HCT116 (cell line): ENCODE data around the gene MAN2A2.

Experiments used
- CEBPB ChIP-seq: IDR thresholded peaks from 2 replicates; pipeline ENCODE4 v1.6.1; 2012; ENCODE audit warnings: low read depth
- CTCF ChIP-seq, 3 experiments: fragments of 200-600 bp in 1 of 3; sonication (generic) in 1 of 3; IDR thresholded peaks in 2 of 3; conservative IDR thresholded peaks in 1 of 3; 2 replicates each; pipeline ENCODE4 v1.5.1; 2012 to 2017; ENCODE audit warnings: low read depth in 2 of 3, low read length in 2 of 3, antibody characterized with exemption in 1 of 3, borderline replicate concordance in 1 of 3, control low read depth in 1 of 3, mild to moderate bottlenecking in 1 of 3, mixed read lengths in 1 of 3, mixed run types in 1 of 3, moderate library complexity in 1 of 3; ENCODE audit not compliant: insufficient read depth in 1 of 3
- EGR1 ChIP-seq: IDR thresholded peaks from 2 replicates; pipeline ENCODE4 v1.6.1; 2012; ENCODE audit warnings: low read depth
- EZH2 ChIP-seq: fragments of 200-600 bp; sonication (generic); IDR thresholded peaks from 2 replicates; pipeline ENCODE4 v1.6.1; 2017; ENCODE audit warnings: antibody characterized with exemption, mixed run types
- EZH2phosphoT487 ChIP-seq: fragments of 200-600 bp; IDR thresholded peaks from 2 replicates; pipeline ENCODE4 v1.6.1; 2018; ENCODE audit warnings: antibody characterized with exemption, borderline replicate concordance
- JUND ChIP-seq: IDR thresholded peaks from 2 replicates; pipeline ENCODE4 v1.6.1; 2012
- MAX ChIP-seq: IDR thresholded peaks from 2 replicates; pipeline ENCODE4 v1.6.1; 2012
- POLR2A ChIP-seq: IDR thresholded peaks from 2 replicates; pipeline ENCODE4 v1.7.0; 2011; ENCODE audit warnings: borderline replicate concordance; ENCODE audit not compliant: insufficient read depth, insufficient read length; ENCODE audit errors: extremely low read depth
- POLR2AphosphoS5 ChIP-seq: IDR thresholded peaks from 2 replicates; pipeline ENCODE4 v1.6.1; 2011; ENCODE audit warnings: mild to moderate bottlenecking, low read depth, low read length, moderate library complexity
- RAD21 ChIP-seq: IDR thresholded peaks from 2 replicates; pipeline ENCODE4 v1.6.1; 2012; ENCODE audit warnings: low read depth, mild to moderate bottlenecking
- SIN3A ChIP-seq: IDR thresholded peaks from 2 replicates; pipeline ENCODE4 v1.6.1; 2012; ENCODE audit warnings: low read depth
- YY1 ChIP-seq: IDR thresholded peaks from 2 replicates; pipeline ENCODE4 v1.6.1; 2011; ENCODE audit warnings: low read length, low read depth, moderate library complexity, mild to moderate bottlenecking; ENCODE audit not compliant: insufficient replicate concordance; ENCODE audit errors: extremely low read depth
- ZBTB33 ChIP-seq: IDR thresholded peaks from 2 replicates; pipeline ENCODE4 v1.6.1; 2011; ENCODE audit warnings: mild to moderate bottlenecking, low read length, moderate library complexity; ENCODE audit not compliant: insufficient replicate concordance; ENCODE audit errors: extremely low read depth
- ZFX ChIP-seq: fragments of 450-650 bp; IDR thresholded peaks from 2 replicates; pipeline ENCODE4 v1.6.1; 2017

- TF ChIP-seq CTCF (IDR thresholded peaks at IDR 0.05 in 2 of 3, conservative IDR thresholded peaks at IDR 0.05 in 1 of 3; ENCODE audit: borderline replicate concordance in 1 of 3, insufficient read depth in 1 of 3, low read depth in 2 of 3, low read length in 2 of 3) (no peak), CEBPB (no peak), EZH2 (no peak), JUND (no peak), POLR2AphosphoS5 (no peak), YY1 (no peak), ZBTB33 (no peak), EGR1 (no peak), POLR2A (no peak), RAD21 (no peak), ZFX (no peak), EZH2phosphoT487 (no peak), SIN3A (no peak), MAX (no peak)
Observed at GRCh38 chr15:90952901-90953677, 50.0 kb downstream of the MAN2A2 start.
